ENCODE results near the gene CUX1. TPM values are rescaled to one million over a fixed set of nuclear protein-coding genes. Genes with fewer than 3 reads are reported as not detected.
"Not testable (repeated sequence)": the region's sequence is repeated elsewhere in the genome, so short reads cannot be mapped to it uniquely, and the experiment has no call there.

CUX1 gene
- total RNA-seq, 8 experiments from 2014 or later: 9.2 to 52.7 (median 24.2) TPM

GRCh38 chr7:101998906-101999240, 181.4 kb downstream of the CUX1 start:
- in situ Hi-C loops (cut with MboI; ENCODE audit: low pct_unique_long_range_greater_than_20kb in 2 of 9, low sequenced_read_pairs in 9 of 9, unreplicated experiment in 9 of 9): no loop called here
- WGBS, 10 experiments: 20 to 80% (median 55%) methylated on average over 1 to 4 of the region's 6 CpGs; no CpG with 5 or more reads in 6 of the 10 experiments
- Histone ChIP-seq H3K4me3 (no peak overlapping the region), H3K4me1 (replicated peaks in 1 of 2) (peaks cover 16 to 22% of the 10 kb centered on the region in 2 donors), H3K27ac (peak overlapping the region in 1 of 2 donors; percentile 67)
- ATAC-seq (replicated peaks in 6 of 8): peak in 5 of 8 experiments; percentile 59 to 75 (median 72)

GRCh38 chr7:101999393-101999792, 182.0 kb downstream of the CUX1 start:
- Histone ChIP-seq H3K4me1 (replicated peaks in 1 of 2) (peaks cover 18 to 22% of the 10 kb centered on the region in 2 donors), H3K27ac (peak overlapping the region in 1 of 2 donors; percentile 53), H3K4me3 (no peak overlapping the region)
- in situ Hi-C loops (cut with MboI; ENCODE audit: low pct_unique_long_range_greater_than_20kb in 2 of 9, low sequenced_read_pairs in 9 of 9, unreplicated experiment in 9 of 9): no loop called here
- peak in 5 of 8 experiments; percentile 79 to 91 (median 88) for ATAC-seq (replicated peaks in 6 of 8)
- 40 to 100% (median 97%) methylated on average over 1 to 8 of the region's 9 CpGs; no CpG with 5 or more reads in 2 of the 10 experiments for WGBS, 10 experiments

GRCh38 chr7:102000123-102000522, 182.7 kb downstream of the CUX1 start:
- no peak for ATAC-seq (replicated peaks in 6 of 8)
- Histone ChIP-seq H3K4me1 (replicated peaks in 1 of 2) (peaks cover 26 to 28% of the 10 kb centered on the region in 2 donors), H3K27ac (no peak overlapping the region), H3K4me3 (no peak overlapping the region)
- in situ Hi-C loops (cut with MboI; ENCODE audit: low pct_unique_long_range_greater_than_20kb in 2 of 9, low sequenced_read_pairs in 9 of 9, unreplicated experiment in 9 of 9): no loop called here
- 70 to 90% (median 87%) methylated on average over 2 to 9 of the region's 9 CpGs; no CpG with 5 or more reads in 2 of the 10 experiments for WGBS, 10 experiments

GRCh38 chr7:102004229-102004628, 186.8 kb downstream of the CUX1 start:
- 0 to 93% (median 77%) methylated on average over 2 to 3 of the region's 4 CpGs; no CpG with 5 or more reads in 4 of the 10 experiments for WGBS, 10 experiments
- H3K27ac ChIP-seq: no peak overlapping the region
- peaks cover 20 to 26% of the 10 kb centered on the region in 2 donors for H3K4me1 ChIP-seq (replicated peaks in 1 of 2)
- in situ Hi-C loops (cut with MboI; ENCODE audit: low pct_unique_long_range_greater_than_20kb in 2 of 9, low sequenced_read_pairs in 9 of 9, unreplicated experiment in 9 of 9): no loop called here
- ATAC-seq (replicated peaks in 6 of 8): no peak
- no peak overlapping the region for H3K4me3 ChIP-seq

- in situ Hi-C loops (cut with MboI; ENCODE audit: low pct_unique_long_range_greater_than_20kb in 2 of 9, low sequenced_read_pairs in 9 of 9, unreplicated experiment in 9 of 9): no loop called here
- WGBS, 10 experiments: 29 to 100% (median 85%) methylated on average over 1 to 6 of the region's 7 CpGs; no CpG with 5 or more reads in 4 of the 10 experiments
- Histone ChIP-seq H3K27ac (peak overlapping the region in 1 of 2 donors; percentile 36), H3K4me3 (no peak overlapping the region), H3K4me1 (replicated peaks in 1 of 2) (peaks cover 15 to 21% of the 10 kb centered on the region in 2 donors)
- ATAC-seq (replicated peaks in 6 of 8): peak in 5 of 8 experiments; percentile 36 to 93 (median 87)
These were observed 187.4 kb downstream of the CUX1 start for GRCh38 chr7:102004848-102005247.

GRCh38 chr7:102005933-102006480, 188.6 kb downstream of the CUX1 start:
- in situ Hi-C loops (cut with MboI; ENCODE audit: low pct_unique_long_range_greater_than_20kb in 2 of 9, low sequenced_read_pairs in 9 of 9, unreplicated experiment in 9 of 9): no loop called here
- no peak for ATAC-seq (replicated peaks in 6 of 8)
- Histone ChIP-seq H3K4me1 (replicated peaks in 1 of 2) (peaks cover 12 to 21% of the 10 kb centered on the region in 2 donors), H3K27ac (no peak overlapping the region), H3K4me3 (no peak overlapping the region)
- WGBS, 10 experiments: 88 to 100% (median 95%) methylated on average over 4 to 18 of the region's 23 CpGs

- no peak for ATAC-seq (replicated peaks in 6 of 8)
- Histone ChIP-seq H3K4me3 (no peak overlapping the region), H3K27ac (no peak overlapping the region), H3K4me1 (replicated peaks in 1 of 2) (peaks cover 12 to 21% of the 10 kb centered on the region in 2 donors)
- in situ Hi-C loops (cut with MboI; ENCODE audit: low pct_unique_long_range_greater_than_20kb in 2 of 9, low sequenced_read_pairs in 9 of 9, unreplicated experiment in 9 of 9): no loop called here
- 87 to 100% (median 93%) methylated on average over 2 to 14 of the region's 15 CpGs; no CpG with 5 or more reads in 4 of the 10 experiments for WGBS, 10 experiments
These were observed 189.3 kb downstream of the CUX1 start for GRCh38 chr7:102006695-102007094.

GRCh38 chr7:102008535-102009262, 191.3 kb downstream of the CUX1 start:
- peak overlapping the region in 1 of 2 donors; percentile 23 for H3K27ac ChIP-seq
- ATAC-seq (replicated peaks in 6 of 8): peak in 3 of 8 experiments; percentile 44 to 63 (median 48)

GRCh38 chr7:102009628-102010027, 192.2 kb downstream of the CUX1 start:
- H3K4me1 ChIP-seq (replicated peaks in 1 of 2): peaks cover 14 to 32% of the 10 kb centered on the region in 2 donors
- no peak for ATAC-seq (replicated peaks in 6 of 8)
- WGBS, 10 experiments: 20 to 100% (median 96%) methylated on average over 1 to 4 of the region's 5 CpGs; no CpG with 5 or more reads in 1 of the 10 experiments
- H3K27ac ChIP-seq: no peak overlapping the region
- no peak overlapping the region for H3K4me3 ChIP-seq
- in situ Hi-C loops (cut with MboI; ENCODE audit: low pct_unique_long_range_greater_than_20kb in 2 of 9, low sequenced_read_pairs in 9 of 9, unreplicated experiment in 9 of 9): no loop called here

More at GRCh38 chr7:102008535-102009262, 191.3 kb downstream of the CUX1 start:
- in situ Hi-C loops (cut with MboI; ENCODE audit: low pct_unique_long_range_greater_than_20kb in 2 of 9, low sequenced_read_pairs in 9 of 9, unreplicated experiment in 9 of 9): no loop called here
- Histone ChIP-seq H3K4me1 (replicated peaks in 1 of 2) (peaks cover 15 to 36% of the 10 kb centered on the region in 2 donors), H3K4me3 (no peak overlapping the region)
- WGBS, 10 experiments: 0 to 100% (median 96%) methylated on average over 1 to 7 of the region's 12 CpGs; no CpG with 5 or more reads in 4 of the 10 experiments

GRCh38 chr7:102012112-102012830, 194.8 kb downstream of the CUX1 start:
- ATAC-seq (replicated peaks in 6 of 8); in situ Hi-C loops (cut with MboI; ENCODE audit: low pct_unique_long_range_greater_than_20kb in 2 of 9, low sequenced_read_pairs in 9 of 9, unreplicated experiment in 9 of 9); H3K4me3 ChIP-seq; H3K27ac ChIP-seq: not testable (repeated sequence)
- peaks cover 4 to 21% of the 10 kb centered on the region in 2 donors for H3K4me1 ChIP-seq (replicated peaks in 1 of 2)
- whole genome bisulfite sequencing, 10 experiments: 50 to 100% (median 93%) methylated on average over 1 to 9 of the region's 13 CpGs

- Histone ChIP-seq H3K4me1 (replicated peaks in 1 of 2) (peaks cover 4 to 21% of the 10 kb centered on the region in 2 donors), H3K27ac (no peak overlapping the region), H3K4me3 (no peak overlapping the region)
- ATAC-seq (replicated peaks in 6 of 8): peak in 4 of 8 experiments; percentile 26 to 68 (median 35)
- WGBS, 10 experiments: 68 to 100% (median 81%) methylated on average over 3 to 9 of the region's 9 CpGs
- in situ Hi-C loops (cut with MboI; ENCODE audit: low pct_unique_long_range_greater_than_20kb in 2 of 9, low sequenced_read_pairs in 9 of 9, unreplicated experiment in 9 of 9): no loop called here
These were observed 195.6 kb downstream of the CUX1 start for GRCh38 chr7:102012941-102013461.

GRCh38 chr7:102018876-102019275, 201.4 kb downstream of the CUX1 start:
- 73 to 93% (median 80%) methylated on average over 1 to 7 of the region's 12 CpGs; no CpG with 5 or more reads in 5 of the 10 experiments for WGBS, 10 experiments
- Histone ChIP-seq H3K27ac (no peak overlapping the region), H3K4me1 (replicated peaks in 1 of 2) (no peaks in the 10 kb centered on the region), H3K4me3 (no peak overlapping the region)
- in situ Hi-C loops (cut with MboI; ENCODE audit: low pct_unique_long_range_greater_than_20kb in 2 of 9, low sequenced_read_pairs in 9 of 9, unreplicated experiment in 9 of 9): no loop called here
- no peak for ATAC-seq (replicated peaks in 6 of 8)

Data from motor neuron (in vitro differentiated cells).